ENCODE data around the gene SLC2A6.

SLC2A6 gene

GRCh38 chr9:133515615-133516255 is 36.8 kb upstream of the SLC2A6 start:
- DNase-seq, result no peak

- DNase-seq, result no peak
Measured at GRCh38 chr9:133515240-133515610, 36.3 kb upstream of the SLC2A6 start.

GRCh38 chr9:133514460-133515239 is 35.8 kb upstream of the SLC2A6 start:
- DNase-seq, result no peak

- DNase-seq, result no peak
Measured at GRCh38 chr9:133513214-133514100, 34.6 kb upstream of the SLC2A6 start.

DNA sequence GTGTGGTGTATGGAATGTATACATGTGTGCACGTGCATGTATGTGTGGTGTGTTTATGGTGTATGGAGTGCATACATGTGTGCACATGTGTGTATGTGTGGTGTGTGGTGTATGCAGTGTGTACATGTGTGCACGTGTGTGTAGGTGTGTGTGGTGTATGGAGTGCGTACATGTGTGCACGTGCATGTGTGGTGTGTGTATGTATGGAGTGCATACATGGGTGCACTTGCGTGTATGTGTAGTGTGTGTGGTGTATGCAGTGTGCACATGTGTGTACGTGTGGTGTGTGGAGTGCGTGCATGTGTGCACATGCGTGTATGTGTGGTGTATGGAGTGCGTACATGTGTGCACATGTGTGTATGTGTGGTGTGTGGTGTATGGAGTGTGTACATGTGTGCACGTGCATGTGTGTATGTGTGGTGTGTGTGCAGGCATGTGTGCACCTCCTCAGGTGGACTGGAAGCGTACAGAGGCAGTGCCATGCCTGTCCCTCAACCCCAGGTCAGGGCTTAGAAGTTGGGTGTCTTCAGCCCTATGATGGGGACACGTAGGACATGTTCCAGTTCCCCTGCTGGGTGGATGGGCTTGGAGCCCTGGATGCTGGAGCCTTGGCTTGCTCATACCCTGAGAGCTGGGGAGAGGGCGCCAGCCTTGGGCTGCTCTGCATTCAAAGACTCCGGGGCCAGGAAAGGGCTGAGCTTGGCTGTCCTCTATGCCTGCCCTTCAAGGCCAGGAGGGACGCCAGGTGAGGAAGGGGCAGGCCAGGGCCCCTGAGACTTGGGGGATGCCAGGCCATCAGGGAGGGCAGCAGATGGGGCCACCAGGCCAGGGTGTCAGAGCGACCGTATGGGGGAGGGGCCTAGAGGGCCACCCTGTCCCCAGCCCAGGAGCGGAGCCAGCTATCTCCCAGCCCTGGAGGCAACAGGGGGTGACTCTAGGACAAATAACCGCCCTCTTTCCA is 33.6 kb upstream of the SLC2A6 start:
- no peak for DNase-seq

DNA sequence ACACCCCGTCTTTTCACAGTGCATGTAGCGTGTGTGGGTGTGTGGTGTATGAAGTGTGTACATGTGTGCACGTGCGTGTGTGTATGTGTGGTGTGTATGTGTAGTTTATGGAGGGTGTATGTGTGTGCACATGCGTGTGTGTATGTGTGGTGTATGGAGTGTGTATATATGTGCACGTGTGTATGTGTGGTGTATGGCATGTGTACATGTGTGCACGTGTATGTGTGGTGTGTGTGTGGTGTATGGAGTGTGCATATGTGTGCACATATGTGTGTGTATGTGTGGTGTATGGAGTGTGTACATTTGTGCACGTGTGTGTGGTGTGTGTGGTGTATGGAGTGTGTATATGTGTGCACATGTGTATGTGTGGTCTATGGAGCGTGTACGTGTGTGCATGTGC is 32.7 kb upstream of the SLC2A6 start:
- DNase-seq, result no peak

- DNase-seq, result no peak
Measured at GRCh38 chr9:133510926-133511505, 32.1 kb upstream of the SLC2A6 start.

- DNase-seq, result no peak
Measured at GRCh38 chr9:133509179-133510083, 30.5 kb upstream of the SLC2A6 start.

DNA sequence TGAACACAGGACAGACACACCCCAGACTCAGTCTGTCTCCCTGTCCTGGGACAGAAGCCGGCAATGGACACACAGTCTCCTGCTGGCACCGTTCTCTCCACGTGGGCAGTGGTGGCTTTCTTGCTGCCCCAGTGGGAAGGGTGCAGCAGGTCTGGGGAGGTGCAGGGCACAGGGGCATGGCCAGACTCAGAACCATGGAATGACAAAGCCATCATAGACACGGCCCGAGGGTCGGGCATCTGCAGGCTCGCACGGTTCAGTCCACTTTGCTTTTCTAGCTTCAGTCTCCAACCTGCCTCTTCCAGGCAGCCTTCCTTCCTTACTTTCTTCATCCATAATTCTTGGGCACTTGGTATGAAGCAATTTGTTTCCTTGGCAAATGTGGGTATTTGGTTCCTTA is 29.1 kb upstream of the SLC2A6 start:
- DNase-seq, result no peak

- DNase-seq, result no peak
Measured at GRCh38 chr9:133507246-133507965, 28.5 kb upstream of the SLC2A6 start.

GRCh38 chr9:133506653-133507038 is 27.7 kb upstream of the SLC2A6 start:
- no peak for DNase-seq

DNA sequence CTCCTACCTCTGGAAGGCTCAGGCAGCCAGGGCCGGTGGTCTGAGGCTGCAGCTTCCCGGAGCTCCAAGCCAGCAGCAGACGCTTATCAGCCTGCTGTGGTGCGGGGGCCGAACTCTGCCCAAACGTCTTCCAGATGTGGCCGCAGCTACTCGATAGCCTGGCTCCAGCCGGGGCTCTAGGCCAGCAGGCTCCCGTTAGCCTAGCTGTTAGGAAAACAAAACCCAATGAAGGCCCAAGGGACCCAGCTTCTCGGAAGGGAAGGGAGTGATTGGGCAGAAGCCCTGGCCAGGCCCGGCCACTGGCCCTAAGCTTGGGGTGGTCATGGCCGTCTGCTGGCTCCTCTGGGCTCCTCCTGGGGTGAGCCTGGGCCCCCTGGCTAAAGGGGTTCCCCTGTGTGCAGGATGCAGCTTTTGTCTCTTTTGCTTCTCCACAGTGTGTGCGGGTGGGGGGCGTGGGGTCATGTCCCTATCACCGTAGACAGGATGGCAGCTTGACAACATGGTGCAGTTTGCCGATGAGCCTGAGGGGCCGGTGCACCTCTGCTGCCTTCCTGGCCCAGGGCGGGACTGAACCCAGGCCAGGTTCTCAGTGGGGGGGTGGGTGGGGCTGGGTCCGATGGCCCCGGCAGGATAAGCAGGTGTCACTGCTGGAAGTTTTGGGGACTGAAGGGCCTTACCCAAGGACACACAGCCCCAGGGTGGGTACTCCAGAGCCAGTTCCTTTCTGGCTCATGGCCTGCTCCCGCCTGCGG is 27.2 kb upstream of the SLC2A6 start:
- no peak for DNase-seq

DNA sequence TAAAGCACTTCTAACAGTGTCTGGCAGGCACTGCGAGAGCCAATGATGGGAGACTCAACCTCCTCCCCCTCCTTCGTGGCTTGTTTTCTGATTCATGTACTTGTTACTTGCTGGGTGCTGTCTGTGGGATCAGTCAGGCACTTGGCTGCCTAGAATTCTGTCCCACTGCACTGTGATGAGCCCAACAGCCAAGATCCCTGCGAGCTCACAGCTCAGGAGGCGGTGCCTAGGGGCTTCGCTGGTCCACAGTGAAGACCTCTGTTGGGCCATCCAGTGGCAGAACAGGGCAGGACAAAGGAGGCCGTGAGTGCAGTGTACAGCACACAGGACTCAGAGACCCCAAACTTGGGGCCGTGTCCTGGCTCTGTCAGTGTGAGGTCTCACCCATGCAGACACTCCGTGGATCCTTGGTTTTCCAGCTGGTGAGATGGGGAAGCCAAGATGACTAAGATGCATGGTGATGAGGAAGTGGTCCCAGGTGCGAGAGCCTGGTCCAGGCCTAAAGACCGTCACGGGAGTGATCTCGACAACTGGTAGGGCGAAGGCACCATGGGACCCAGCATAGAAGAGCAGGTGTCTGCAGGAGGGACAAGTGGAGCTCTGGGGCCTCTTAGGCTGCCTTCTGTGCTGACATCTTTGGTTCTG is 26.4 kb upstream of the SLC2A6 start:
- no peak for DNase-seq

DNA sequence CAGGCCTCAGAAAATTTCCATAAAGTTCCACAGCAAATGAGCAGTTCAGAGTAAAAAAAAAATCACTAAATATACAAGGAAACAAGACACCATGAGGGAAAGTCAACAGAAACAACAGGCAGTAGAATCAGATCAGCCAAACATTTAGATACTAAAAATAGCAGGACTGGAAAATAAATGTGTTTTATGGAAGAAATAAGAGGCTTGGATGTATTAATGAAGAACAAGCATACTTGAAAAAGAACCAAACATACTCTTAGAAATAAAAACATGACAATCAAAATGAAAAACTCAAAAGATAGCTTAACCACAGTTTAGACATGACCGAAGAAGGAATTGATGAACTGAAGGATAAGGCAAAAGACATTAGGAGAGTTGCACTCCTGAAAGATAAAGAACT is 23.2 kb upstream of the SLC2A6 start:
- DNase-seq, result no peak

DNA sequence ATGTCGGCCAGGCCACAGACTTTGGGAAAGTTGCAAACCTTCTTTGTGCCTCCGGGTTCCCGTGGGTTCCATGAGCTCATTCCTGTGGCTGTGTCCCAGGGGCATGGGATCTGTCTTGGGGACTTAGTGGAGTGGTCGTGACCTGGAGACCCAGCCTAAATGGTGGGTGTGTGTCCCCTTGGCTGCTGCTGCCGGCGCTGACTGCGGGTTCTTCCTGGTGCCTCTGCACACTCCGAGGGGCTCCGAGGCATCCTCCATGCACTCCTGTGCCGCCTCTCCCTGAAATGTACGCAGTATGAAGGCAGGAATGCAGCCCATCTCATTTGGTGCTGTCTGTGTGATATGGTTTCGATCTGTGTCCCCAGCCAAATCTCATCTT is 21.0 kb upstream of the SLC2A6 start:
- DNase-seq, result no peak

- no peak for DNase-seq
Measured at GRCh38 chr9:133499132-133499891, 20.4 kb upstream of the SLC2A6 start.

DNA sequence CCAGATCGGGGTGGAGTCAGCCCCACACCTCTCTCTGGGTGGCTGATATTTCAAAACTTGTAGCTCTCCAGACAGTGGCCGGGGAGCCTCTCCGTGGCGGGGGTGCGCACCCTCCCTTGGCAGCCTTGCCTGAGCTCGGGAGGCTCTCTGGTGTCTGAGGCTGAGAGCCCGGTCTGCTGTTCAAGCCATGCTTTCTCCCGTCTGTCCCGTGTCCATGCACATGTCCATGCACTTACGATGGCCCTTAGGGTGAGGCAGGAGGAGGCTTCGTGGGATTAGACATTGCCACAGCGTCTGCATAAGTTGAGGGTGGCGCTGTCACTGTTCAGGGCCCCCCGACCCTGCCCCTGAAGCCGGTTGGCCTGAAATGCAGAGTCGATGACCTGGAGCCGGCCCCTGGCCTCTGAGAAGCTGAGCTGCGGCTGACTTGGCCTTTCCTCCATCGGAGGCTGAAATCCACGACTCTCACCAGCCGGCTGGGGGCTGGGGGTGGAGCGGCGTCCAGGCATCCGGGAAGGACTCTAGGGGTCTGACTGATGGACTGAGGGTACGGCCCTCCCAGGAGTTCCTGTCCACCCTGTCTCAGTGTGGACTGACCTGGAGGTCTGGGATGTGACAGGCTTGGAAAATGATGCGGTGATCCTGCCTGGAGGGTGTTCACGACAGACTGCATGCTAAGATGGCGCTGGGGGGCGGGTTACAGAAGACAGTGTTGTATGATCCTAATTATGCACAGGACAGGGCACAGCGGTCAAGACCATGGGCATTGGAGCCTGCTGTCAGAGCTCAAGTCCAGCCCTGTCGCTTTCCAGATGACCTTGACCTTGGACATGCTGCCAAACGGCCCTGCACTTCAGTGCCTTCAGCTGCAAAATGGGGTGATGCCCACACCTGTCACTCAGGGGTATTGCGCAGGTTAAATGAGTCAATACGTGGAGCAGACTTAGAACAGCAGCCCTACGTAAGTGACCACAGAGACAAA is 18.3 kb upstream of the SLC2A6 start:
- DNase-seq, result no peak

Measured in inflammatory macrophage treated with lipopolysaccharide for 1 hour (primary cell).